Amniotic stem cell (primary cell): ENCODE data around the gene NRG2.

Source experiments
- DNase-seq: peaks from one replicate; lab custom pipeline; 2025; lab: John Stamatoyannopoulos, UW

NRG2 gene

DNA sequence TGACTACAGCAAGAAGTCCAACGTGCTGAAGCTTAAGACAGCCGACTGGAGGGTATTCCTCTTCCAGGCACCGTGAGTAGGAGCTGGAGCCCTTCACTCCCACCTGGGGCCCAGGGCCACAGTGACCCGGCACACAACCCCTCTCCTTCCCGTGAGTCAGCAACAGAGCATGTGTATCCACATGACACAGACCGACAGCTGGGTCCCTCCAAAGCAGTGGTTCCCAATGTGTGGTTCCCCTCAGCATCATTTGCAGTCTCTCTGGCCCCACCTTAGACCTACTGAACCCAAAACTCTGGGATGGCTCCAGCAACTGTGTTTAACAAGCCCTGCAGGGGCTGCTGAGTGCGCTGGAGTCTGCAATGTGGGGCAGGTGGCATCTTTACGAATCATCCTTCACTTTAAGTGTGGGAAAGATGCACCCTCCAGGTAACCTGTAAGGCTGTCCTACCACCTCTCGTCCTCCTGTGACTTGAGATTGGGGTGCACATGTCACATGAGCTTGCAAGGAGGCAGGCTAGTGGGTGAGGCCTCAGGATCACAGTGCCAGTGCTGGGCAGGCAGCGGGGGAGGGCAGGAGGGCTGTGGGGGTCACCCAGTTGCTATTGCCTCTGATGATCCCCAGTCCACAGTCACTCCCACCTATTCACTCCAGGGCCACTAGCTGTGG, 205.3 kb downstream of the NRG2 start:
- no peak for DNase-seq

GRCh38 chr5:139836469-139837208, 206.5 kb downstream of the NRG2 start:
- DNase-seq, result no peak

DNA sequence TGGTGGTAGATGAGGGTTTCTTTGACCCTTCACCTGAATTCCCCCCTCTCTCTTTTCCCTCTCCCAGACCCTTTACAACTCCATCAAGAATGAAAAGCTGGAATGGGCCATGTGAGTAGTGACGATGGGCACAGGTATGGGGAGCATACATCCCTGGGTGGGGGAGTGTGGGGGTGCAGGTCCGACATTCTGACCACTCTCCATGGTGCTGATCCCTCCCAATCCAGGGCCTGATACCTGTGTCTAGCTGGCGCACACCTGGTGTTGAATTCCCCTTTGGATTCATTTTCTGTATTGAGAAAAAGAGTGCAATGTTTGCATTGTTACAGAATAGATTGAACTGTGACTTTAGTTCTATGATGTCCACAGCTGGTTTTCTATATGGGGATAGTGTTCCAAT, 207.4 kb downstream of the NRG2 start:
- no peak for DNase-seq

GRCh38 chr5:139833525-139833924, 209.6 kb downstream of the NRG2 start:
- no peak for DNase-seq

DNA sequence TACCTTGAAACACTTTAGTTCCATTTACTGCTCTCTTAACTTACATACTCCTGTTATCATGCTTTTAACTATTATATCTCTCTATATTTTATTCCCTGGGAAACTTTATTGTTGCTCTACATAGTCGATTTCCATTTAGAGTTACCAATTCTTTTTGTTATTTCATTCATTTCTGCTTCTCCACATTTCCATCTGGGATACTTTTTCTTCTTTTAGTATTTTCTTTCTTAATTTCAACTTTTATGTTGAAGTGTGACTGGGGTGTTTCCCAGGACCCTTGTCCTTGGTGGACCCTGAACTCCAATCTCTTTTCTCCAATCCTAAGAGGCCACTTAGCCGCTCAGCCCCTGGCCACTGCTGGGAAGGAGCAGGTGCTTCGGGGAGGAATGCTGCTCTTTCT, 211.5 kb downstream of the NRG2 start:
- DNase-seq, result no peak

GRCh38 chr5:139829471-139829870, 213.6 kb downstream of the NRG2 start:
- DNase-seq, result no peak

DNA sequence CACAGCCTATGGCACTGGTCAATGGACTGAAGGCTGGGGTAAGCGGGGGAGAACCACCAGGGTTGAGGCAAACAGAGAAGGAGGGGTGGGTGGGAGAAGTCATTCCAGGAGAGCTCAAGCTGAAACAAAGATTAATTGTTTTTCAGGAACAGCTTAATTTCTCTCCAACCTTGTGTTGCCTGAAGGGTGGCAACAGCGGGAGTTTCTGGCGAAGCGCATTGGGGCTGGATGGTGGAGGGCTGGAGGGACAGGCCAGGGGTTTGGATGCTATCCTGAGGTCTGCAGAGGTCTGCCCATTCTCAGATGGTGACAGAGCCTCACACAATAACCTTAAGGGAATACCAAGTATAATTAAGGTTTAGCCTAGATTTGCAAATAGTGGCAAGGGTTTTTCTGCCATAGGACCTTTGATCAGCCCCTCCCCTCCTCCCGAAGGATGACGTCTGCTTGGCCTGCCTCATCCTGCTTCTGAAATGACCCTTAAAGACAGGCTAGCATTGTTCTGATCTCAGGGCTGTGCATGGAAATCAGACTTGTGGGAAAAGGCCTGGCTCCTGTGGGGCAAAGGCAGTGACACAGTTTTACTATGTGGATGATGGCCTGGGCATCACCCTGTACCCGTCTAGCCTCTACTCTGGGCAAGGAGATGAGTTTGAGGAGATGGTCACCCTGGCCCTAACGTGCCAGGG, 214.7 kb downstream of the NRG2 start:
- no peak for DNase-seq

- DNase-seq, result no peak
These were observed 217.4 kb downstream of the NRG2 start for GRCh38 chr5:139825690-139826089.

GRCh38 chr5:139823757-139824355, 219.2 kb downstream of the NRG2 start:
- no peak for DNase-seq

GRCh38 chr5:139822553-139823425, 220.3 kb downstream of the NRG2 start:
- no peak for DNase-seq

DNA sequence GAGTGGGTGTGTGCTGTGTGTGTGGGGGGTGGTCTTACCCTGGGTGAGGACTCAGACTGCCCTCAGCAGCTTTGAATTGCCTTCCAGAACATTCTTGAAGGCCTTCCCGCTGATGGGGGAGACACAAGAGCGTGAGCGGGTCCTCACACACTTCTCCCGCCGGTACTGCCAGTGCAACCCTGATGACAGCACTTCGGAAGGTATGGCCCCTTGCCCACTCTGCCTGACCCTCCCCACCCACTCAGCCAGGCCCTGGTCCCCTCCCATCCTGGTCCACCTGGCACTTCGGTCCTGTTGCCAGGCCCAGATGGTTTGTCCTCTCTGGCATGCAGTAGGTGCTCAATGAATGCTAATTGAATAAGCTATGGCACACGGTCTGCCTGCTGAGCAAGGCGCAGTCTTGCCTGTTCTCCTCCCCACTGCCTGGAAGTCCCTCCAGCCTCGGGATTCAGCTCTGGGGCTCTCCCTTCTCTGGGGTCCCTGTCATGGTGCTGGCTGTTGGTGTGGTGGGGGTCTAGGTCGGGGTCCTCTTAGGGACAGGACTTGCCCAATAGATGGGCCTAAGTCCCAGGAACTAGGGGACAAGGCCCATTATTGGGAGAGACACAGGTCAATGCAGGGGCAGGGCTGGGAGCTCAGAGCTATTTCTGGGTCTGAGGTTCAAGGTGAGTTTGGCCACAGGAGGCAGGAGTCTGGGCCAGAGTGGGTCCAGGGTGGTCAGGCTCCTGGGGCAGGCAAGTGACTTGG, 221.1 kb downstream of the NRG2 start:
- DNase-seq, result no peak

GRCh38 chr5:139820606-139821005, 222.5 kb downstream of the NRG2 start:
- DNase-seq, result no peak

DNA sequence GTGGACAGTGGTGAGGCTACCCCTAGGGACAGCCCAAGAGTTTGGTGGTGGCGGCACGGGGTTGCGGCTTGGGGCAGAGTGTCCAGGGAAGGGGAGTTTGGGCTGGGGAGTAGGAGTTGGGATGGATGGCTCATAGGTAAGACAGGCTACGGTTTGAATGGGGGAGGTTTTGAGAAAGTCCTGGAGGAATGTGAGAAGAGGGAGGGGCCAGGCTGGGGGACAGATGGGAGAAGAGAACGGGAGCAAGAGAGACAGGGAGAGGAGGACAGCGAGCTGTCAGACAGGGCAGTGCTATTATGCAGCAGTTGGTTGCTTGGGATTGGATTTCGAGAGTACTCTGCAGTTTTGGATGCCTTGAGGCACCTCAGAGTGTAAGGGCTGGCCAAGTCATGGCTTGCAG, 223.0 kb downstream of the NRG2 start:
- no peak for DNase-seq

DNA sequence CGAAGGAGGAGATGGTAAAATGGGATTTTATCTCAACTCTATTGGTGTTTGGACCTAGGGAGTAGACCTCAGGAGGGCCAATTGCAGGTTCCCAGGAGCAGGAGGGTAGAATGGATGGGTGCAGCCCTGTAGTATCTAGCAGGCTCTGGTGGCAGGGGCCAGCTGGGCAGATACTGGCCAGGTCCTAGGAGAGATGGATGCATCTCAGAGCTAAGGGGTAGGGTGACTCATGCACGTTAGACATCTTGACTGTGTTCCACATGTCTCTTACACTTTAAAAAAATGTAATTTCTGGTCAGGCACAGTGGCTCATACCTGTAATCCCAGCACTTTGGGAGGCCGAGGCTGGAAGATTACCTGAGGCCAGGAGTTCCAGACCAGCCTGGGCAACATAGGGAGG, 225.1 kb downstream of the NRG2 start:
- no peak for DNase-seq

- no peak for DNase-seq
These were observed 225.7 kb downstream of the NRG2 start for GRCh38 chr5:139817362-139817761.

GRCh38 chr5:139816566-139816965, 226.5 kb downstream of the NRG2 start:
- no peak for DNase-seq

DNA sequence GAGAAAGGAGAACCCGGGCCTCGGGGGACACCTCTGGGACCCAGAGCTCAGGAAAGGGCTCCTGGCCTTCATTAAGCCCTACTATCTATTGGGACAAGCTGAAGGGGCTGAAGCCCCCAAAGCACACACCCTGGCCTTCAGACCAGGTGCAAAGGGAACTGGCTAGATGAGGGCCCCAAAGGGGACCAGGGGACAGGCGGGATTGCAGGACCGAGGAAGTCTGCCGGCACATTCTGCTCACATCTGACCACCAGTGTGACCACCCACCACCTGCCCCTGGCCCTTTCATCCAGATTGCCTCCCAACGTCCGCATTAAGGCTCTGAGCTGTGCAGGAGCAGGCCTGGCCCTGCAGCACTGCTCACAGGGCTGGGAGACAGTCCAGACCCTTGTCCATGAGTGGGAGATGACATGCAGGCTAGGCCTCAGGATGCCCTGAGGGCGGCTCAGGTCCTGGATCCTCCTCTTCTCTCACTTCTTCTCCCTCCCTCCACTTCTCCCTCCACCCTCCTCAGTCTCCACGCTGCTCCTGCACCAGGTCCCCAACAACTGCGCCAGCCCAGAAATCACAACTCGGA, 228.3 kb downstream of the NRG2 start:
- DNase-seq, result no peak

- DNase-seq, result no peak
These were observed 228.9 kb downstream of the NRG2 start for GRCh38 chr5:139814191-139814601.

- no peak for DNase-seq
These were observed 230.0 kb downstream of the NRG2 start for GRCh38 chr5:139812836-139813805.
